Measurements from ENCODE around the gene PPP2R2C.

The PPP2R2C gene

DNA sequence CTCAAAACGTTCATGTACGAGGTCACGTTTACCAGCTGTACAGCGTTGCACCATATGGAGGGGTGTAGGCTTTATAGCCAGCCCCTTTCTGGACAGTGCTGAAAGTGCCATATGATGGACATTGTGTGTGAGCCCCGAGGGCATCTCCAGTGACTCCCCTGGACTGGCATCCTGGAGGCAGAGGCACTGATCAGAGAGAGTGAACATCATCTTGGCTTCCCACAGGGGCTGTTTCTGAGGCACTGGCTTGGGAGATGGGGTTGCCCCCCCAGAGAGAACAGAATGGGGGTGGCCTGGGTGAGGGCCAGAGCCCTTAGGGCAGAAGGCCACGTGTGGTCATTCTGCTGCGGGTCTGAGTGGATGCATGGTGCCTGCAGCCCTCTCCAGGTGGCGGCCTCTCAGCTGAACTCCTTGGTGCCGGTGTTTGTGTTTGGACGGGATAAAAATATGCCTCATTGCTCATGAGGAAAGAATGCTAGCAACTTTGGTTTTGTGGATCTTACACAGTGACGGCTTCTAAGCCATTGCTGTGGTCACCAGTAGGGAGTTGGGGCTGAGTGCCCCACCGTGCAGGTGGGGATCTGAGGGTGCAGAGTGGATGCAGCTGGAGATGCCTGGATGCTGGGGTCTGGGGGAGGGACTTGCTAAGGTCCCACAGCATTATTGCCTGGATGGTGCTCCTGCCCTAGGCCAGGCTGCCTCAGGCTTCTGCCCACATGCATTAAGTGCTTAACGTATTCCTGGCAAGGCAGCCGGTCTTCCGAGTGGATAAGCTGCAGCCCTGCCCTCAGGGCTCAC lies 199.4 kb downstream of the PPP2R2C start:
- no peak for DNase-seq (ENCODE audit: low read depth in 4 of 4, low spot score in 1 of 4)

DNA sequence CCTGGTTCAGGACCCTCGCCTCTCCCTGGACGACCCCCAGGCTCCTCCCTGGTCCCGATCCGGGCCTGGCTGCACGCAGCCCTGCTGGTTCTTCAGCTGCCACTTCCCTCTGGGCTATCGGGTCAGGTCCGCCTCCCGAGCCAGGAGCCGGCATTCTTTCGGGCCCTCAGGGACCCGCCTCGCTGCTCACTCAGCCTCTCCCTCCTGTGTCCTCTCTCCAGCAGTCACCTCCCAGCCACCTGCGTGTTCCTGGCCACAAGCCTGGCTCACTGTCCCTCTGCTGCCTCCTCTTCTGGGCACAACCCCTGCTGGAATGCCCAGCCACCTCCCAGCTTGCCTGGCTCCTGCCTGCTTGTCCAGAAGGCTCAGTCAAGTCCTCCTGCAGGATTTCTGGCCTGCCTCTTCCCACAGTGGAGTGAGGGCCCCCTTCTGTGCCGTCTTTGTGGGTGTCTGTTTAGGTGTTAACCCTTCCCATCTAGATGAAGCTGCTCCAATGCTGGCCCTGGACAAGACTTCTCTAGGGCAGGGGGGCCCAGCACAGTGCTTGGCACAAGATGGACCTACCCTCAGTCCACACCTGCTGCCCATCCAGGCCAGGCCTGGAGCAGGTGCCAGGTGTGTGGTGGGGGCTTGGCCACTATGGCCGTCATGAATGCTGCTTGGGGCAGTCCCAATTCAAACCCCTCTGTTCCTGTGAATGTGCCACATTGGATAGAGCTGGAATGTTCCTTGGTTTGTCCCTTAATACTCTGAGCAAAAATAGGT lies 200.5 kb downstream of the PPP2R2C start:
- no peak for DNase-seq (ENCODE audit: low read depth in 4 of 4, low spot score in 1 of 4)

- DNase-seq (ENCODE audit: low read depth in 4 of 4, low spot score in 1 of 4) = no peak
These were observed 201.2 kb downstream of the PPP2R2C start for GRCh38 chr4:6271206-6271605.

DNA sequence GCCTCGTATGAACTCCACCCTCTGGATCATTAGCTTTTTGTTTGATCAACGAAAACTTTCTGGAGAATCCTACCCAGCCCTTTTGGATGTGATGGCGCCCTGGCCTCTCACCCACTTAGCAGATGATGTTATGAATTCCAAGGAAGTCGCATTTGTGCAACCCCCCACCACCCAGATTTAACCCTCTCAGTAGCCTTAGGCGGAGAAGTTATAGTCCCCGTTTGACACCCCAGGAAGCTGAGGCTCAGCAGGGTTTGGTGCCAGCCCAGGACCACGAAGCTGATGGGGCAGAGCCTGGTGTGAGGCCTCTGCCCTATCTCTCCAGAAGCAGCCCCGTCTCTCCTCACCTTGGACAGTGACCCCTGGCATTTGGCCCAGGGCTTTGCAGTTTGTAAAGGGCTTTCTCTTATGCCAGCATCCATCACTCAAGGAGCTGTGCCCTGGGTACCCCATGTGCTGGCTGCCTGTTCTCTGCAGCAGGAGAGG lies 201.7 kb downstream of the PPP2R2C start:
- no peak for DNase-seq (ENCODE audit: low read depth in 4 of 4, low spot score in 1 of 4)
